ENCODE data around the gene CHEK1.
"Not testable (repeated sequence)": the region's sequence is repeated elsewhere in the genome, so short reads cannot be mapped to it uniquely, and the experiment has no call there.

The CHEK1 gene

DNA sequence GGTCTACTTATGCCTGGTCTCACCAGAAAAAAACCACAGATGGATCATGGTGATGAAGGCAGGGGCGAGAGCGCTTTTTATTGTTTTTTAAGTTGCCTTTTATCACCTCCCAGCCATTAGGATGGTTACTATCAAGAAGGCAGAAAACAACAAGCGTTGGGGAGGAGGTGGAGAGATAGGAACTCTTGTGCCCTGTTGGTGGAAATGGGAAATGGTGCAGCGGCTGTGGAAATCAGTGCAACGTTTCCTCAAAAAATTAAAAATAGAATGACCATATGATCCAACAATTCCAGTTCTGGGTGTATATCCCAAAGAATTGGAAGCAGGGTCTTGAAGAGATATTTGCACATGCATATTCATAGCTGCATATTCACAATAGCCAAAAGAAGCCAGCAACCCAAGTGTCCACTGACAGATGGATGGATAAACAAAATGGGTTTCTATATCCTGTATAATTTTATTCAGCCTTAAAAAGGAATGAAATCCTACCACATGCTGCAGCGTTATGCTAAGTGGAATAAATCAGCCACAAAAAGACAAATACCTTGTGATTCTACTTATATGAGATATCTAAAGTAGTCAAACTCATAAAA, 76.2 kb downstream of the CHEK1 start:
- DNase-seq, result no peak

DNA sequence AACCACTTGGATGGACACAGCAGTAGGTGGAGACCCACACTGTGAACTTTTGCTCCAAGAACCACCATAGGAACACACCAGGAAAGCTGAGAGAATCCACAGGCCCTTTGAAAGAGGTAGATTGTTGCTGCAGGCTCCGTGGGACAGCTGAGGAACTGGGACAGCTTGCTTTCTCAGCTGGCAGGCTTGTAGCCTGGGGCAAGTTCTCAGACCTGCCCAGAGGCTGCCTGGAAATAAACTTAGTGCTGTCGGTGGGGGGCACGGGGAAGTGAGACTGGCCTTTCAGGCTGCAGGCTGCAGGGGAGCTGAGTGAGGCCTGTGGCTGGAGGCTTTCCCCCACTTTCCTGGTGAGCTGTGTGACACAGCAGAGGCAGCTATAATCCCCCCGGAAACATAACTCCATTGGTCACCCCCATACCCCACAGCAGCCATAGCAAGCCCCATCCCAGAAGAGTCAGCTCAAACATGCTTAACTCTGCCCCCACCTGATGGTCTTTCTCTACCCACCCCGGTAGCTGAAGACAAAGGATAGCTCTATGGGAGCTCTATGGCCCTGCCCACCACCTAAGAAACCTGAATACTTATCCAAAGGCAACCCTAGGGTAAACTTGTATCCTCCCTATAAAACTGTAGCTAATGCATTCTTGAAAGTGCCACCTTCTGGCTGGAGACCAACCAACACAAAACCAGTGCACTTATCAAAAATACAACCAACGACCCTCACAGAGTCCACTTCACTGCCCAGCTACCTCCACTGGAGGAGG, 77.1 kb downstream of the CHEK1 start:
- no peak for DNase-seq

DNA sequence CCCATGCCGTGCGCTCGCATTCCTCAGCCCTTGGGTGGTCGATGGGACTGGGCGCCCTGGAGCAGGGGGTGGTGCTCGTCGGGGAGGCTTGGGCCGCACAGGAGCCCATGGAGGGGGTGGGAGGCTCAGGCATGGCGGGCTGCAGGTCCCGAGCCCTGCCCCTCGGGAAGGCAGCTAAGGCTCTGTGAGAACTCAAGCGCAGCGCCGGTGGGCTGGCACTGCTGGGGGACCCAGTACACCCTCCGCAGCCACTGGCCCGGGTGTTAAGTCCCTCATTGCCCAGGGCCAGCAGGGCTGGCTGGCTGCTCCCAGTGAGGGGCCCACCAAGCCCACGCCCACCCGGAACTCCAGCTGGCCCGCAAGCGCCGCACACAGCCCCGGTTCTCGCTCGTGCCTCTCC, 79.7 kb downstream of the CHEK1 start:
- DNase-seq, result not testable (repeated sequence)

DNA sequence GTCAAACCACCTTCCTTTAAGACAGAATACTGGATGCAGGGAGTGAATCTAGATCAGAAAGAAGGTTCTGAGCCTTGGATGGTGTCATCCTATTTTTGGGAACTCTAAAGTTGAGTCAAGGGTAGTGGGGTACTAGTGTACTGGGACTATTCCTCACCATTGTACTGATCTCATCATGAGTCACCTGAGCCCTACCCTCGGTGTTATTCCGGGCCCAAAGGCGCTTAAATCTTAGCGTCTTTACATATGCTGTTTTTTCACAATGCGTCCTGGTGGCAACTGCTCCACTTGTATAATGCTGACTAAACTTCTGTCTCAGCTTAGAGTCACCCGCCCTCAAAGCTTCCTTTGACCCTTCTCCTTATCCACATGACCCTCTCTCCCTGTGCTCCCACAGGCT, 95.8 kb downstream of the CHEK1 start:
- DNase-seq, result no peak

DNA sequence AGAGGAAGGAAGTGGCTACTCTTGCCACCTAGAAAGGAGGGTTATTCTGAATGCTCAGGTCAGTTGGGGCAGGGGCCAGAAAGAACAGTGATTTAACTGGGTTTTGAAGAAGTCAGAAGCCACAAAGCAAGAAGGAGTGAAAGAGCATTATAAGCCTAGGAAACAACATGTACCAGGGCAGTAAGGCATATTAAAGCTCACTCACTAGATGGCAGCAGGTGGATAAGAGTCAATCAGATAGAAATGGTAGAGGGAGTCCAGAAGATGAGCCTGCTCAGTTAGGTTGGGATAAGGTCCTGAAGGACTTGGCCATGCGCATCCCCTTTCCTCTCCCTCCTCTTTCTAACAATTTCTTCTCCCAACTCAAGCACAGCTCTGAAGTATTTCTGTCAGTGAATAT, 99.2 kb downstream of the CHEK1 start:
- DNase-seq, result peak in 1 of 4 experiments; percentile 1

All from suppressor macrophage (primary cell).